ENCODE results near the gene TPGS2.

Gene TPGS2

GRCh38 chr18:36843199-36843598 lies 14.4 kb upstream of the TPGS2 start:
- in situ Hi-C loops (cut with MboI; ENCODE audit: low pct_unique_long_range_greater_than_20kb, low sequenced_read_pairs, unreplicated experiment) = no loop called here
- no peak for DNase-seq (ENCODE audit: low spot score)
- TF ChIP-seq CTCF (IDR thresholded peaks at IDR 0.05; ENCODE audit: extremely low read depth, insufficient read depth, missing control alignments) = no peak

- in situ Hi-C loops (cut with MboI; ENCODE audit: low pct_unique_long_range_greater_than_20kb, low sequenced_read_pairs, unreplicated experiment) = no loop called here
- no peak for DNase-seq (ENCODE audit: low spot score)
- TF ChIP-seq CTCF (IDR thresholded peaks at IDR 0.05; ENCODE audit: extremely low read depth, insufficient read depth, missing control alignments) = no peak
Observed at GRCh38 chr18:36839835-36840234, 11.0 kb upstream of the TPGS2 start.

GRCh38 chr18:36835927-36836326 lies 7.1 kb upstream of the TPGS2 start:
- DNase-seq (ENCODE audit: low spot score) = no peak
- no peak for TF ChIP-seq CTCF (IDR thresholded peaks at IDR 0.05; ENCODE audit: extremely low read depth, insufficient read depth, missing control alignments)
- in situ Hi-C loops (cut with MboI; ENCODE audit: low pct_unique_long_range_greater_than_20kb, low sequenced_read_pairs, unreplicated experiment) = no loop called here

GRCh38 chr18:36833120-36833519 lies 4.3 kb upstream of the TPGS2 start:
- in situ Hi-C loops (cut with MboI; ENCODE audit: low pct_unique_long_range_greater_than_20kb, low sequenced_read_pairs, unreplicated experiment) = no loop called here
- TF ChIP-seq CTCF (IDR thresholded peaks at IDR 0.05; ENCODE audit: extremely low read depth, insufficient read depth, missing control alignments) = no peak
- no peak for DNase-seq (ENCODE audit: low spot score)

- no peak for DNase-seq (ENCODE audit: low spot score)
- no peak for TF ChIP-seq CTCF (IDR thresholded peaks at IDR 0.05; ENCODE audit: extremely low read depth, insufficient read depth, missing control alignments)
- in situ Hi-C loops (cut with MboI; ENCODE audit: low pct_unique_long_range_greater_than_20kb, low sequenced_read_pairs, unreplicated experiment) = no loop called here
Observed at GRCh38 chr18:36831139-36831538, 2.3 kb upstream of the TPGS2 start.

- in situ Hi-C loops (cut with MboI; ENCODE audit: low pct_unique_long_range_greater_than_20kb, low sequenced_read_pairs, unreplicated experiment) = no loop called here
- DNase-seq (ENCODE audit: low spot score) = no peak
- TF ChIP-seq CTCF (IDR thresholded peaks at IDR 0.05; ENCODE audit: extremely low read depth, insufficient read depth, missing control alignments) = no peak
Observed at GRCh38 chr18:36830158-36830495, 1.3 kb upstream of the TPGS2 start.

Data from GM13977 (cell line).